ENCODE data around the gene AGO3. TPM values are rescaled to one million over a fixed set of nuclear protein-coding genes. Genes with fewer than 3 reads are reported as not detected.

The AGO3 gene
- total and polyA plus RNA-seq, 7 experiments from 2014 or later: 11.8 to 49.2 (median 32.9) TPM

DNA sequence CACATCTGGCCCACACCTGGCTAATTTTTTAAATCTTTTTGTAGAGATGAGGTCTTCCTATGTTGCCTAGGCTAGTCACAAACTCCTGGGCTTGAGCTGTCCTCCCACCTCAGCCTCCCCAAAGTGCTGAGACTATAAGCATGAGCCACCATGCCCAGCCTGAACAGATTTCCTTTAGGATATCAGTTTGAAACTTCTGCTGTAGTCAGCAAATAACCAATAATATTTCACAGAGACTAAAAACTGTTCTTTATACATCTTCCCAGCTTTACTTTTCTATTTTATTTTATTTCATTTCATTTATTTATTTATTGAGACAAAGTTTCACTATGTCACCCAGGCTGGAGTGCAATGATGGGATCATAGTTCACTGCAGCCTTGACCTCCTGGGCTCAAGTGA is 123.1 kb downstream of the AGO3 start:
- no peak for ATAC-seq
- peaks cover 0 to under 1% (median 0%) of the 10 kb centered on the region in 11 donors for H3K9me3 Mint-ChIP-seq
- ChIA-PET POLR2A (interaction anchor here (0.6 kb wide), 1 partner anchor 19 kb away, joined by 3 read pairs; no protein-coding TSS in a partner anchor), CTCF (no interaction called here)
- no peaks in the 10 kb centered on the region for H3K27me3 ChIP-seq (ENCODE audit: control insufficient read depth in 2 of 2, insufficient read depth in 2 of 2, low read length in 2 of 2)
- peaks cover 0 to 5% (median 0%) of the 10 kb centered on the region in 7 donors for H3K4me1 Mint-ChIP-seq
- no peaks in the 10 kb centered on the region for H3K27me3 Mint-ChIP-seq
- H3K4me3 Mint-ChIP-seq: no peak overlapping the region
- H3K4me1 ChIP-seq (ENCODE audit: control insufficient read depth in 2 of 2, insufficient read depth in 2 of 2, low read length in 2 of 2): no peaks in the 10 kb centered on the region
- H3K27ac Mint-ChIP-seq: no peak overlapping the region
- H3K36me3 Mint-ChIP-seq: peaks cover 0 to 33% (median 29%) of the 10 kb centered on the region in 5 donors
- no peaks in the 10 kb centered on the region for H3K9me3 ChIP-seq (ENCODE audit: control insufficient read depth in 2 of 3, low read length in 3 of 3)
- peaks cover 0 to 12% (median 0%) of the 10 kb centered on the region in 3 experiments for H3K36me3 ChIP-seq (ENCODE audit: control insufficient read depth in 2 of 3, insufficient read depth in 3 of 3, low read length in 3 of 3)
- DNase-seq: no peak
- intact Hi-C loops (cut with micrococcal nuclease): no loop called here
- H3K4me3 ChIP-seq (ENCODE audit: low read length): no peak overlapping the region
- H3K27ac ChIP-seq (ENCODE audit: low read depth, low read length): no peak overlapping the region

DNA sequence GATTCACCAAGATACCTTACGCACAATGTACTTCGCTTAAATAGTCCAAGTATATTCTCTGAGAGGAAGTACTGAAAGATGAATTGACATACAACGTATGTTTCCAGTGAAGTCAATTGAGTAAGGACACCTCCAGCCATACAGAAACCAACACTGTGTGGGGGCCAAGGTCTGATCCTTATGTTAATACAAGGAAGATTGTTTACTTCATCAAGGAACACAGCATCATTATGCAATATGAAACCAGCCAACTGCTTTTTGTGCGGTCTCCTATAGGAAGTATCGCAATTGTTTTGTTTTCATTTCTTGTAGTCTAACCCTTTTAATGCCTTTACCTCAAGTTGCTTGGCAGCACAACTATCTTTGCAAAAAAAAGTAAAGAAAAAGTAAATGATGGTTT is 124.8 kb downstream of the AGO3 start:
- CTCF ChIA-PET: no interaction called here
- Histone ChIP-seq H3K4me1 (ENCODE audit: control insufficient read depth in 2 of 2, insufficient read depth in 2 of 2, low read length in 2 of 2) (no peaks in the 10 kb centered on the region), H3K27ac (ENCODE audit: low read depth, low read length) (no peak overlapping the region), H3K9me3 (ENCODE audit: control insufficient read depth in 2 of 3, low read length in 3 of 3) (no peaks in the 10 kb centered on the region), H3K4me3 (ENCODE audit: low read length) (no peak overlapping the region), H3K27me3 (ENCODE audit: control insufficient read depth in 2 of 2, insufficient read depth in 2 of 2, low read length in 2 of 2) (no peaks in the 10 kb centered on the region), H3K36me3 (ENCODE audit: control insufficient read depth in 2 of 3, insufficient read depth in 3 of 3, low read length in 3 of 3) (peaks cover 0 to 11% (median 0%) of the 10 kb centered on the region in 3 experiments)
- Mint-ChIP-seq H3K27me3 (no peaks in the 10 kb centered on the region), H3K9me3 (no peaks in the 10 kb centered on the region), H3K4me1 (peaks cover 0 to 5% (median 0%) of the 10 kb centered on the region in 7 donors), H3K36me3 (peaks cover 0 to 29% (median 24%) of the 10 kb centered on the region in 5 donors), H3K27ac (no peak overlapping the region), H3K4me3 (no peak overlapping the region)
- POLR2A ChIA-PET: no interaction called here
- DNase-seq (no peak), ATAC-seq (no peak)
- intact Hi-C loops (cut with micrococcal nuclease): no loop called here

DNA sequence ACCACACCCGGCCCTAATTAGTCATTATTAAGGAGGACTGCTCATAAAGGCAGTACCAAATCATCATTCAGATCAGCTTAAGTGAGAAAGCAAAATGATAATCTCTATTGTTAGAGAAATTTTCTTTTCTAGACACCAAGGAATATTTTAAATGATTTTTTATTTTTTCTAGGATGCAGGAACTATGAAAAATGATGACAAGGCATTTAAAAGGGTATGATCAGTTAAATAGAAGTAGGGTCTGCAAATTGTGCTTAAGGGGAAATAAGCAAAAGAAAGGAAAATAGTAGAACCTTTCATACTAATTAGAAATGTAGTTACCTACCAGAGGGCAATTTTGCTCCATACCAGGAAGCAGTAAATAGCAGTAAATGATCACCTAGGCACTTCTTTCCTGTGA is 131.4 kb downstream of the AGO3 start:
- H3K36me3 Mint-ChIP-seq: peaks cover 0 to 7% (median 3%) of the 10 kb centered on the region in 5 donors
- no peak overlapping the region for H3K27ac Mint-ChIP-seq
- H3K27me3 Mint-ChIP-seq: no peaks in the 10 kb centered on the region
- Histone ChIP-seq H3K9me3 (ENCODE audit: control insufficient read depth in 2 of 3, low read length in 3 of 3) (no peaks in the 10 kb centered on the region), H3K27ac (ENCODE audit: low read depth, low read length) (no peak overlapping the region), H3K4me1 (ENCODE audit: control insufficient read depth in 2 of 2, insufficient read depth in 2 of 2, low read length in 2 of 2) (no peaks in the 10 kb centered on the region), H3K27me3 (ENCODE audit: control insufficient read depth in 2 of 2, insufficient read depth in 2 of 2, low read length in 2 of 2) (no peaks in the 10 kb centered on the region), H3K4me3 (ENCODE audit: low read length) (no peak overlapping the region), H3K36me3 (ENCODE audit: control insufficient read depth in 2 of 3, insufficient read depth in 3 of 3, low read length in 3 of 3) (no peaks in the 10 kb centered on the region)
- ATAC-seq (no peak), DNase-seq (no peak)
- intact Hi-C loops (cut with micrococcal nuclease): no loop called here
- H3K4me1 Mint-ChIP-seq: no peaks in the 10 kb centered on the region
- no peaks in the 10 kb centered on the region for H3K9me3 Mint-ChIP-seq
- CTCF ChIA-PET: no interaction called here
- POLR2A ChIA-PET: no interaction called here
- no peak overlapping the region for H3K4me3 Mint-ChIP-seq

DNA sequence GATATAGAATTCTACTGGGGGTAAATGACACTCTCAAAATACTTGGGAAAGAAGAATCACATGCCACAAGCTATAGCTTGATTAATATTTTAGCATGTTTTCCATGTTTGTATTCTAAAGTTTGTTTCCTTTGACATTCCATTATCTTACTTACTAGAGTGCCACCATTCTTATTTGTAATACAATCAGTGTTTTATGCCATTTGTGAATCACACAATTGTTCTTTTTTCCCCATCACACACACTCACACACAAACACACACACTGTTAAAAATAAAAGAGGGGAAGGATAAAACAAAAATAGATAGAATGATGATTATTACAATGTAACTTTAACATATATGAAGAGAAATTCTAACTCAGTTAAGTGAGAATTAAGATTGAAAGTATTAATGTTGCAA is 137.0 kb downstream of the AGO3 start:
- ChIA-PET POLR2A (no interaction called here), CTCF (no interaction called here)
- Mint-ChIP-seq H3K4me3 (no peak overlapping the region), H3K27me3 (no peaks in the 10 kb centered on the region), H3K4me1 (no peaks in the 10 kb centered on the region), H3K27ac (no peak overlapping the region), H3K9me3 (no peaks in the 10 kb centered on the region), H3K36me3 (no peaks in the 10 kb centered on the region)
- no peak for ATAC-seq
- no peaks in the 10 kb centered on the region for H3K9me3 ChIP-seq (ENCODE audit: control insufficient read depth in 2 of 3, low read length in 3 of 3)
- no peak overlapping the region for H3K27ac ChIP-seq (ENCODE audit: low read depth, low read length)
- H3K36me3 ChIP-seq (ENCODE audit: control insufficient read depth in 2 of 3, insufficient read depth in 3 of 3, low read length in 3 of 3): no peaks in the 10 kb centered on the region
- H3K4me3 ChIP-seq (ENCODE audit: low read length): no peak overlapping the region
- no peak for DNase-seq
- no peaks in the 10 kb centered on the region for H3K4me1 ChIP-seq (ENCODE audit: control insufficient read depth in 2 of 2, insufficient read depth in 2 of 2, low read length in 2 of 2)
- no peaks in the 10 kb centered on the region for H3K27me3 ChIP-seq (ENCODE audit: control insufficient read depth in 2 of 2, insufficient read depth in 2 of 2, low read length in 2 of 2)
- intact Hi-C loops (cut with micrococcal nuclease): no loop called here

DNA sequence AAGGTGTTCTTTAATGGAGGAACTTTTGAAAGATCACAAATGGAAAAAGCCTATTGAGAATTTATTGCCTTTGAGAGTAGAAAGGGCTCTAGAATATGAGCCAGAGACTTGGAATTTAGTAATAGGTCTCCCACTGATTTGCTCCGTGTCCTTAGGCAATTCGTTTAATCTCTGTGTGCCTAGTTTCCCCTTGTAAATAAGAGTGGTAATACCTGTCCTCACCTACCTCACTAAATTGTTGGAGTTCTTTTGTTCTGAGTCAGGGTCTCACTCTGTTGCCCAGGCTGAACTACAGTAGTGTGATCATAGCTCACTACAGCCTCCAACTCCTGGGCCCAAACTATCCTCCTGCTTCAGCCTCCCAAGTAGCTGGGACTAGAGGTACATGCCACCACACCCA is 138.0 kb downstream of the AGO3 start:
- Histone ChIP-seq H3K9me3 (ENCODE audit: control insufficient read depth in 2 of 3, low read length in 3 of 3) (no peaks in the 10 kb centered on the region), H3K4me3 (ENCODE audit: low read length) (no peak overlapping the region), H3K36me3 (ENCODE audit: control insufficient read depth in 2 of 3, insufficient read depth in 3 of 3, low read length in 3 of 3) (no peaks in the 10 kb centered on the region), H3K27me3 (ENCODE audit: control insufficient read depth in 2 of 2, insufficient read depth in 2 of 2, low read length in 2 of 2) (no peaks in the 10 kb centered on the region), H3K4me1 (ENCODE audit: control insufficient read depth in 2 of 2, insufficient read depth in 2 of 2, low read length in 2 of 2) (no peaks in the 10 kb centered on the region), H3K27ac (ENCODE audit: low read depth, low read length) (no peak overlapping the region)
- H3K9me3 Mint-ChIP-seq: no peaks in the 10 kb centered on the region
- intact Hi-C loops (cut with micrococcal nuclease): no loop called here
- no peak for ATAC-seq
- no peaks in the 10 kb centered on the region for H3K4me1 Mint-ChIP-seq
- H3K27me3 Mint-ChIP-seq: no peaks in the 10 kb centered on the region
- POLR2A ChIA-PET: no interaction called here
- CTCF ChIA-PET: no interaction called here
- no peak for DNase-seq
- no peak overlapping the region for H3K27ac Mint-ChIP-seq
- no peaks in the 10 kb centered on the region for H3K36me3 Mint-ChIP-seq
- no peak overlapping the region for H3K4me3 Mint-ChIP-seq

DNA sequence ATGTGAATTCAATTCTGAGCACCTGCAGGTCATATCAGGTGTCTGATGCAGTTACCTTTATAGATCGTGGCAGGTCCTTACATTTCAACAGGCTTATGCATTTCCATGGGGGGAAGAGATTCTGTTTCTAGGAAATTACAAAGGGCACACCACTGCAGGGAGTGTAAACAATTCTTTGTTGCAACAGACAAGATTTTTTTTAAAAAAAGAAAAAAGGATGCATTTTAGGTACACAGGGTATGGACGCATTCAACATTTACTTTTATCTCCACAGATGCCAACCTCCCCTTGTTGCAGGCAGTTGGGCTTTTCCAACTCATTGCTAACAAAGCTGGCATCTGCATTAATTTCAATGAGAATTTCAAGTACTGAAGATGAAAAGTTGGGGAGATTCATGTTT is 139.4 kb downstream of the AGO3 start:
- Mint-ChIP-seq H3K9me3 (no peaks in the 10 kb centered on the region), H3K27me3 (no peaks in the 10 kb centered on the region), H3K27ac (no peak overlapping the region), H3K4me3 (no peak overlapping the region), H3K4me1 (no peaks in the 10 kb centered on the region), H3K36me3 (no peaks in the 10 kb centered on the region)
- no peaks in the 10 kb centered on the region for H3K36me3 ChIP-seq (ENCODE audit: control insufficient read depth in 2 of 3, insufficient read depth in 3 of 3, low read length in 3 of 3)
- H3K27me3 ChIP-seq (ENCODE audit: control insufficient read depth in 2 of 2, insufficient read depth in 2 of 2, low read length in 2 of 2): no peaks in the 10 kb centered on the region
- no peaks in the 10 kb centered on the region for H3K4me1 ChIP-seq (ENCODE audit: control insufficient read depth in 2 of 2, insufficient read depth in 2 of 2, low read length in 2 of 2)
- no peak for DNase-seq
- intact Hi-C loops (cut with micrococcal nuclease): no loop called here
- no peaks in the 10 kb centered on the region for H3K9me3 ChIP-seq (ENCODE audit: control insufficient read depth in 2 of 3, low read length in 3 of 3)
- no peak for ATAC-seq
- POLR2A ChIA-PET: no interaction called here
- no peak overlapping the region for H3K4me3 ChIP-seq (ENCODE audit: low read length)
- CTCF ChIA-PET: interaction anchor here (0.7 kb wide), 1 partner anchor 16 kb away, joined by 3 read pairs; no protein-coding TSS in a partner anchor
- H3K27ac ChIP-seq (ENCODE audit: low read depth, low read length): no peak overlapping the region

DNA sequence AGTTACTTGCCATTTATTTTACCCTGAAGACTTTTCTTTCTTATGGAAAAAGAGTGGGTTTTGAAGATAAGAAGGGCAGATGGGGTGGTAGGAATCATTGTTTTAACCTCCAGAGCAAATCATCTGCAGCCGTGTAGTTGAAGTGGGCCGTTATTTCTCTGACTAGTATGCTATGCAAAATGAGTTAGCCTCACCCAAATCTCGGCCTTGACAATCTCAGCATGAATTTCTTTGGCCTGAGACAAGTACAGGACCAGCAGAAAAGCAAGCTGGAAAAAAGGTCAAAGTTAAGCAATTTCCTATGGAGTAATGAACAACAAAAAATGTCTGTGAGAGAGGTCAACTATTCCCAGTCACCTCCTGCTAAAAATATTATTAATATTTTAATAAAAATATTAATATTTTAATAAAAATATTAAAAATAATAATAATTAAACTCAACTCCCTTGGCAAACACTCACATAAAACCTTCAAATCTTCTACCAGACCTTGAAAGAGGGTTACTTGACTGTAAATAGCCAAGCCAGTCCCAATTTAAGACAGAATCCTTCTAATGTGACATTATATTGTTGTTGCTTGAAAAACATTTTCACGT is 146.2 kb downstream of the AGO3 start:
- CTCF ChIA-PET: no interaction called here
- Mint-ChIP-seq H3K27ac (no peak overlapping the region), H3K27me3 (peaks cover 4 to 19% (median 8%) of the 10 kb centered on the region in 5 donors), H3K9me3 (no peaks in the 10 kb centered on the region), H3K36me3 (no peaks in the 10 kb centered on the region), H3K4me1 (no peaks in the 10 kb centered on the region), H3K4me3 (no peak overlapping the region)
- intact Hi-C loops (cut with micrococcal nuclease): no loop called here
- no peaks in the 10 kb centered on the region for H3K9me3 ChIP-seq (ENCODE audit: control insufficient read depth in 2 of 3, low read length in 3 of 3)
- no peak for DNase-seq
- no peaks in the 10 kb centered on the region for H3K4me1 ChIP-seq (ENCODE audit: control insufficient read depth in 2 of 2, insufficient read depth in 2 of 2, low read length in 2 of 2)
- no peak overlapping the region for H3K27ac ChIP-seq (ENCODE audit: low read depth, low read length)
- no peak overlapping the region for H3K4me3 ChIP-seq (ENCODE audit: low read length)
- POLR2A ChIA-PET: no interaction called here
- ATAC-seq: no peak
- no peaks in the 10 kb centered on the region for H3K27me3 ChIP-seq (ENCODE audit: control insufficient read depth in 2 of 2, insufficient read depth in 2 of 2, low read length in 2 of 2)
- H3K36me3 ChIP-seq (ENCODE audit: control insufficient read depth in 2 of 3, insufficient read depth in 3 of 3, low read length in 3 of 3): no peaks in the 10 kb centered on the region

All from naive thymus-derived CD4-positive, alpha-beta T cell (primary cell).